Measurements from ENCODE around the gene FMC1.

DNA sequence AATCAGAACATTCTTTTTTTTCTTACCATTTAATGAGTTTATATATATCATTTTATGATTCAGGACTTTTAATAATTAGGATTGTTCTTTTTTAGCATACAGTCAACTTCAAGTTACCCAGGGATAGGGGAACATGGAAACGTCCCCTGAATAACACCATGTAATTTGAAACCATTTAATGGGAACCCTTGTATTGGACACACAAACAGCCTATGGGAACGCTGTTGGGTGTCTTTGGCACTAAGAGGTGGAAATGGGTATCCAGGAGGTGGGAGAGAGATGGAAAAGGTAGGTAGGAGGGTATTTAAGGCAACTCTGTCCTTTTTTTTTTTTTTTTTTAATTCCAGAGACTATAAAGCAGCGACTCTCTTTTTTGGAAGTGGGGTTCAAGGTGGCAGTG is 21.2 kb downstream of the FMC1 start:
- TF ChIP-seq, protein P1, sequence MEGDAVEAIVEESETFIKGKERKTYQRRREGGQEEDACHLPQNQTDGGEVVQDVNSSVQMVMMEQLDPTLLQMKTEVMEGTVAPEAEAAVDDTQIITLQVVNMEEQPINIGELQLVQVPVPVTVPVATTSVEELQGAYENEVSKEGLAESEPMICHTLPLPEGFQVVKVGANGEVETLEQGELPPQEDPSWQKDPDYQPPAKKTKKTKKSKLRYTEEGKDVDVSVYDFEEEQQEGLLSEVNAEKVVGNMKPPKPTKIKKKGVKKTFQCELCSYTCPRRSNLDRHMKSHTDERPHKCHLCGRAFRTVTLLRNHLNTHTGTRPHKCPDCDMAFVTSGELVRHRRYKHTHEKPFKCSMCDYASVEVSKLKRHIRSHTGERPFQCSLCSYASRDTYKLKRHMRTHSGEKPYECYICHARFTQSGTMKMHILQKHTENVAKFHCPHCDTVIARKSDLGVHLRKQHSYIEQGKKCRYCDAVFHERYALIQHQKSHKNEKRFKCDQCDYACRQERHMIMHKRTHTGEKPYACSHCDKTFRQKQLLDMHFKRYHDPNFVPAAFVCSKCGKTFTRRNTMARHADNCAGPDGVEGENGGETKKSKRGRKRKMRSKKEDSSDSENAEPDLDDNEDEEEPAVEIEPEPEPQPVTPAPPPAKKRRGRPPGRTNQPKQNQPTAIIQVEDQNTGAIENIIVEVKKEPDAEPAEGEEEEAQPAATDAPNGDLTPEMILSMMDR (conservative IDR thresholded peaks at IDR 0.05; ENCODE audit: low read length): no peak
- no peak for TF ChIP-seq EZH2phosphoT487 (IDR thresholded peaks at IDR 0.05; ENCODE audit: borderline replicate concordance)
